ENCODE results near the gene OTX2. TPM values are rescaled to one million over a fixed set of nuclear protein-coding genes. Genes with fewer than 3 reads are reported as not detected.

The OTX2 gene
- total and polyA plus RNA-seq, 2 donors from 2014 or later = not detected

DNA sequence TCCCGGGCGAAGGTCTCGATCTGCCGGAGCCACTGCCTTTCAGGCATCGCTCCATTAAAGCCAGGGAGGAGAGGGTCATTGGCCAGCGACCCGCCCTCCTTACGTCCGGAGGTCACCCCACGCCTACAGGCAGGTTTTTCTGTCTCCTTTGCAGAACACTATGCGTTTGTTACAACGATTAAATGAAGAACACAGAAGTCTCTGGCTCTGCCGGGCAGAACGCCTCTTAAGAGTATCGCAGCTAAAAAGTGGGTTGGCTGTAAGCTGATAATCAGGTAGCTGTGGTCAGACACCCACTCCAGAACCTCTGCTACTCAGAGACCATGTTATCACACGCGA, 15.0 kb downstream of the OTX2 start:
- FAIRE-seq (no peak), DNase-seq (no peak)
- Histone ChIP-seq H3K9me3 (ENCODE audit: control insufficient read depth in 2 of 3, insufficient read depth in 1 of 3, low read length in 3 of 3) (no peaks in the 10 kb centered on the region), H3K4me1 (ENCODE audit: control insufficient read depth in 2 of 3, insufficient read depth in 2 of 3, low read depth in 1 of 3, low read length in 3 of 3) (peaks cover 0 to 2% (median 0%) of the 10 kb centered on the region in 3 donors), H3K27ac (ENCODE audit: low read depth in 2 of 2, low read length in 2 of 2) (no peak overlapping the region), H3K36me3 (ENCODE audit: control insufficient read depth in 2 of 3, insufficient read depth in 3 of 3, low read length in 3 of 3) (no peaks in the 10 kb centered on the region), H3K9ac (ENCODE audit: low read length in 3 of 3) (no peak overlapping the region), H3K27me3 (ENCODE audit: control insufficient read depth, insufficient read depth, low read length) (peaks cover 50% of the 10 kb centered on the region), H3K4me3 (ENCODE audit: low read length in 3 of 3) (no peak overlapping the region)
- TF ChIP-seq, protein P1, sequence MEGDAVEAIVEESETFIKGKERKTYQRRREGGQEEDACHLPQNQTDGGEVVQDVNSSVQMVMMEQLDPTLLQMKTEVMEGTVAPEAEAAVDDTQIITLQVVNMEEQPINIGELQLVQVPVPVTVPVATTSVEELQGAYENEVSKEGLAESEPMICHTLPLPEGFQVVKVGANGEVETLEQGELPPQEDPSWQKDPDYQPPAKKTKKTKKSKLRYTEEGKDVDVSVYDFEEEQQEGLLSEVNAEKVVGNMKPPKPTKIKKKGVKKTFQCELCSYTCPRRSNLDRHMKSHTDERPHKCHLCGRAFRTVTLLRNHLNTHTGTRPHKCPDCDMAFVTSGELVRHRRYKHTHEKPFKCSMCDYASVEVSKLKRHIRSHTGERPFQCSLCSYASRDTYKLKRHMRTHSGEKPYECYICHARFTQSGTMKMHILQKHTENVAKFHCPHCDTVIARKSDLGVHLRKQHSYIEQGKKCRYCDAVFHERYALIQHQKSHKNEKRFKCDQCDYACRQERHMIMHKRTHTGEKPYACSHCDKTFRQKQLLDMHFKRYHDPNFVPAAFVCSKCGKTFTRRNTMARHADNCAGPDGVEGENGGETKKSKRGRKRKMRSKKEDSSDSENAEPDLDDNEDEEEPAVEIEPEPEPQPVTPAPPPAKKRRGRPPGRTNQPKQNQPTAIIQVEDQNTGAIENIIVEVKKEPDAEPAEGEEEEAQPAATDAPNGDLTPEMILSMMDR (IDR thresholded peaks at IDR 0.05; ENCODE audit: borderline replicate concordance, extremely low read depth, insufficient read depth) = no peak
- intact Hi-C loops (cut with DNase I) = no loop called here

DNA sequence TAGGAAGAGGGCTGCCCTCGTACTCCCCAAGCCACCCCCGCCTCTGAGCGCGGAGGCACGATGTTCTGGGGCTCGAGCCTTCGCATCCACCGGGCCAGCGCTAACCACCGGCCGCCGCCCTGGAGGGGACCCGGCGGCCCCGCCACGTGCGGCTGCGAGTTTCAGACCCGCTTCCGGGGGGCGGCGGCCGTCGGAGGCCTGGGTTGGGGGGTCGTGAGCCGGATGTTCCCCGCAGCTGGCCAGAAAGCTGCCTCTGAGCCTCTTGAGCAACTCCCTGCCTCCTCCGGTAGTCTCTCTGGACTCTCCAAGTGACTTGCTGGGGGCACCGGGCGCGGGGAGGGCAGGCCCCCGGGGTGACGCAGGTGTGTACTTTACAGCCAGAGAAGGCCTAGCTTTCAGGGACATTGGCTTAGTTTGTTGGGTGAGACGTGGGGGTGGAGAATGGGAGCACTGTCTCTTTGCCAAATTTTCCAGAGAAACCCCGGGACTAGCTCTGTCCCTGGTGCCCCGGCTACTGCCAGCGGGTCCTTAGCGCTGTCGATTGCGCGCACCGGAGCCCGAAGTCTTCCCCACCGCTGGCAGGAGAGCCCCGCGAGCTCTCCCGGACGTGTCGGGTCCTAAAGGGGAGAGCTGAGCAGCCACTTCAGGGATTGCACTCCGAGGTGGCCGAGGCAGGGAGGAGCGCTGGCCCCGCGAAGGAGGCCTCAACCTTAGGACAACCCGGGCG, 15.6 kb downstream of the OTX2 start:
- Histone ChIP-seq H3K9me3 (ENCODE audit: control insufficient read depth in 2 of 3, insufficient read depth in 1 of 3, low read length in 3 of 3) (no peaks in the 10 kb centered on the region), H3K4me1 (ENCODE audit: control insufficient read depth in 2 of 3, insufficient read depth in 2 of 3, low read depth in 1 of 3, low read length in 3 of 3) (peaks cover 0 to 2% (median 0%) of the 10 kb centered on the region in 3 donors), H3K9ac (ENCODE audit: low read length in 3 of 3) (no peak overlapping the region), H3K27me3 (ENCODE audit: control insufficient read depth, insufficient read depth, low read length) (peaks cover 46% of the 10 kb centered on the region), H3K27ac (ENCODE audit: low read depth in 2 of 2, low read length in 2 of 2) (no peak overlapping the region), H3K4me3 (ENCODE audit: low read length in 3 of 3) (no peak overlapping the region), H3K36me3 (ENCODE audit: control insufficient read depth in 2 of 3, insufficient read depth in 3 of 3, low read length in 3 of 3) (no peaks in the 10 kb centered on the region)
- intact Hi-C loops (cut with DNase I) = no loop called here
- FAIRE-seq = no peak
- DNase-seq = peak in 4 of 5 donors; percentile 52 to 71 (median 58)
- TF ChIP-seq, protein P1 (IDR thresholded peaks at IDR 0.05; ENCODE audit: borderline replicate concordance, extremely low read depth, insufficient read depth) = no peak

- no peaks in the 10 kb centered on the region for H3K9me3 ChIP-seq (ENCODE audit: control insufficient read depth in 2 of 3, insufficient read depth in 1 of 3, low read length in 3 of 3)
- H3K36me3 ChIP-seq (ENCODE audit: control insufficient read depth in 2 of 3, insufficient read depth in 3 of 3, low read length in 3 of 3) = no peaks in the 10 kb centered on the region
- no peak overlapping the region for H3K4me3 ChIP-seq (ENCODE audit: low read length in 3 of 3)
- intact Hi-C loops (cut with DNase I) = no loop called here
- DNase-seq = peak; percentile 67 to 84 (median 82)
- no peak overlapping the region for H3K9ac ChIP-seq (ENCODE audit: low read length in 3 of 3)
- H3K27me3 ChIP-seq (ENCODE audit: control insufficient read depth, insufficient read depth, low read length) = peaks cover 40% of the 10 kb centered on the region
- TF ChIP-seq, protein P1 (IDR thresholded peaks at IDR 0.05; ENCODE audit: borderline replicate concordance, extremely low read depth, insufficient read depth) = no peak
- H3K4me1 ChIP-seq (ENCODE audit: control insufficient read depth in 2 of 3, insufficient read depth in 2 of 3, low read depth in 1 of 3, low read length in 3 of 3) = peaks cover 0 to 2% (median 0%) of the 10 kb centered on the region in 3 donors
- no peak for FAIRE-seq
- no peak overlapping the region for H3K27ac ChIP-seq (ENCODE audit: low read depth in 2 of 2, low read length in 2 of 2)
Observed at GRCh38 chr14:56794088-56794556, 16.2 kb downstream of the OTX2 start.

All from kidney (tissue), 14 donors.